ENCODE results near the gene VIPR1.

The VIPR1 gene

GRCh38 chr3:42533161-42533897, 30.9 kb downstream of the VIPR1 start:
- DNase-seq (ENCODE audit: extremely low read depth, low read depth): no peak
- TF ChIP-seq, protein P1, sequence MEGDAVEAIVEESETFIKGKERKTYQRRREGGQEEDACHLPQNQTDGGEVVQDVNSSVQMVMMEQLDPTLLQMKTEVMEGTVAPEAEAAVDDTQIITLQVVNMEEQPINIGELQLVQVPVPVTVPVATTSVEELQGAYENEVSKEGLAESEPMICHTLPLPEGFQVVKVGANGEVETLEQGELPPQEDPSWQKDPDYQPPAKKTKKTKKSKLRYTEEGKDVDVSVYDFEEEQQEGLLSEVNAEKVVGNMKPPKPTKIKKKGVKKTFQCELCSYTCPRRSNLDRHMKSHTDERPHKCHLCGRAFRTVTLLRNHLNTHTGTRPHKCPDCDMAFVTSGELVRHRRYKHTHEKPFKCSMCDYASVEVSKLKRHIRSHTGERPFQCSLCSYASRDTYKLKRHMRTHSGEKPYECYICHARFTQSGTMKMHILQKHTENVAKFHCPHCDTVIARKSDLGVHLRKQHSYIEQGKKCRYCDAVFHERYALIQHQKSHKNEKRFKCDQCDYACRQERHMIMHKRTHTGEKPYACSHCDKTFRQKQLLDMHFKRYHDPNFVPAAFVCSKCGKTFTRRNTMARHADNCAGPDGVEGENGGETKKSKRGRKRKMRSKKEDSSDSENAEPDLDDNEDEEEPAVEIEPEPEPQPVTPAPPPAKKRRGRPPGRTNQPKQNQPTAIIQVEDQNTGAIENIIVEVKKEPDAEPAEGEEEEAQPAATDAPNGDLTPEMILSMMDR (IDR thresholded peaks at IDR 0.05; ENCODE audit: low read depth, low read length, missing control alignments): no peak
- H3K4me3 ChIP-seq (replicated peaks; ENCODE audit: low read depth, low read length): no peak overlapping the region

DNA sequence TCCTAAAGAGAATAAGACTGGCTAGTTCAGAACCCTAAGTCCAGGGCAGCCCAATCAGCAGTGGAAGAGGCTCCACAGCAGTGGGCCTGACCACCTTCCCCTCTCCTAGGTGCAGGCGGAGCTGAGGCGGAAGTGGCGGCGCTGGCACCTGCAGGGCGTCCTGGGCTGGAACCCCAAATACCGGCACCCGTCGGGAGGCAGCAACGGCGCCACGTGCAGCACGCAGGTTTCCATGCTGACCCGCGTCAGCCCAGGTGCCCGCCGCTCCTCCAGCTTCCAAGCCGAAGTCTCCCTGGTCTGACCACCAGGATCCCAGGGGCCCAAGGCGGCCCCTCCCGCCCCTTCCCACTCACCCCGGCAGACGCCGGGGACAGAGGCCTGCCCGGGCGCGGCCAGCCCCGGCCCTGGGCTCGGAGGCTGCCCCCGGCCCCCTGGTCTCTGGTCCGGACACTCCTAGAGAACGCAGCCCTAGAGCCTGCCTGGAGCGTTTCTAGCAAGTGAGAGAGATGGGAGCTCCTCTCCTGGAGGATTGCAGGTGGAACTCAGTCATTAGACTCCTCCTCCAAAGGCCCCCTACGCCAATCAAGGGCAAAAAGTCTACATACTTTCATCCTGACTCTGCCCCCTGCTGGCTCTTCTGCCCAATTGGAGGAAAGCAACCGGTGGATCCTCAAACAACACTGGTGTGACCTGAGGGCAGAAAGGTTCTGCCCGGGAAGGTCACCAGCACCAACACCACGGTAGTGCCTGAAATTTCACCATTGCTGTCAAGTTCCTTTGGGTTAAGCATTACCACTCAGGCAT, 33.7 kb downstream of the VIPR1 start:
- TF ChIP-seq, protein P1 (IDR thresholded peaks at IDR 0.05; ENCODE audit: low read depth, low read length, missing control alignments): peak; percentile 59
- no peak overlapping the region for H3K4me3 ChIP-seq (replicated peaks; ENCODE audit: low read depth, low read length)
- DNase-seq (ENCODE audit: extremely low read depth, low read depth): no peak

- no peak for DNase-seq (ENCODE audit: extremely low read depth, low read depth)
- H3K4me3 ChIP-seq (replicated peaks; ENCODE audit: low read depth, low read length): no peak overlapping the region
- TF ChIP-seq, protein P1 (IDR thresholded peaks at IDR 0.05; ENCODE audit: low read depth, low read length, missing control alignments): no peak
Measured at GRCh38 chr3:42537350-42537749, 34.9 kb downstream of the VIPR1 start.

DNA sequence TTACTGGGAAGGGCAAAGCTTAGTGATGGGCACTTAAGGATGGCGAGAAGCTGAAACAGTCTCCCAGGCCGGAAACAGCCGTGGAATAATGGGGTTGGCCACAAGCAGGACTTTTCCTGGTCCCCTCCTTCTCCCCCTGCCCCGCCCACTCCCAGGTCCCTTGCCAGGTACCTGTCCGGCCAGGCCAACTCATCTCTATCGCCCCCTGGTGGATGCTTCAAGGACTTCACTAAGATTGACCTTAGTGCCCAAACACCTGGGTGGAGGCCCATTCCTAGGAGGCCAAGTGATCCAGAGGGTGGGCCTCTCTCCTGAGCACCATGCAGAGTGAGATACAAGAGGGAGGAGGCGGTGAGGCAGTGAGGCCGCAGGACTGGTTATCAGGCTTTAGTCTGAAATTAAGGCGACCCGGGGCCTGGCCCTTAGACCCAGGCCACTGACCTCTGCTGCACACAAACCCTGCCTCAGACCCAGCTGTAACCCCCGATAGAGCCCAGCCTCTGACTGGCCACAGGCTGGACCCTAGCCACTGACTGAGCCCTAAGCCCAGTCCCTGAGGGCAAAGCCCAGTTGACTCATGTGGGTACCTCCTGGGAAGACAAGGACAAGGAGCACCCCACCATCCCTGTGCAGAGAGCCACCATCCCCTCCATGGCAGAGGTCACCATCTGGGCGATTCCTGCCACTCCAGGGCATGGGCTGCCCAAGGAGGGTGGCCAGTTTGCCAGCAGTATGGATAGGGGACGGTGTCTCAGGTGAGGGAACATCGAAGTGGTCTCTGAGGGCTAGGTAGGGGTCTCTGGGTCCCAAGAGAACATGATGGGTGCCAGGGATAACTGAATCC, 37.6 kb downstream of the VIPR1 start:
- DNase-seq (ENCODE audit: extremely low read depth, low read depth): no peak
- no peak overlapping the region for H3K4me3 ChIP-seq (replicated peaks; ENCODE audit: low read depth, low read length)
- TF ChIP-seq, protein P1 (IDR thresholded peaks at IDR 0.05; ENCODE audit: low read depth, low read length, missing control alignments): peak; percentile 78

DNA sequence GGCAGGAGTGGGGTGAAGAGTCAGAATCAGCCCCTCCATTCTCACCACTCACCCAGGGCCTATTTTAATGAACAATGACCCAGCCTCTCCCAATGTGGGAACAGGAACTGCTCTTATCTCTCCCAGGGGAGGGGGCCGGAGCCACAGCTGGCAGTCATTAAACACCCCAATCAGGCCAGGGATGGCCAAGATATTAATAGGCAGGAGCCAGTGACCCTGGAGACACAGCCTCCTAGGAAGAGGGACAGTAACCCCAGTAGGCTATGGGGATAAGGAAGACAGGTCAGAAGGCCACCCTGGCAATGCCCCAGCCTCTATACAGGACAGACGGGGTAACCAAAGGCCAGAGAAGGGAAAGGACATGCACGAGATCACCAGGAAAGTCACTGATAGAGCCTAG, 38.6 kb downstream of the VIPR1 start:
- H3K4me3 ChIP-seq (replicated peaks; ENCODE audit: low read depth, low read length): no peak overlapping the region
- TF ChIP-seq, protein P1 (IDR thresholded peaks at IDR 0.05; ENCODE audit: low read depth, low read length, missing control alignments): no peak
- no peak for DNase-seq (ENCODE audit: extremely low read depth, low read depth)

DNA sequence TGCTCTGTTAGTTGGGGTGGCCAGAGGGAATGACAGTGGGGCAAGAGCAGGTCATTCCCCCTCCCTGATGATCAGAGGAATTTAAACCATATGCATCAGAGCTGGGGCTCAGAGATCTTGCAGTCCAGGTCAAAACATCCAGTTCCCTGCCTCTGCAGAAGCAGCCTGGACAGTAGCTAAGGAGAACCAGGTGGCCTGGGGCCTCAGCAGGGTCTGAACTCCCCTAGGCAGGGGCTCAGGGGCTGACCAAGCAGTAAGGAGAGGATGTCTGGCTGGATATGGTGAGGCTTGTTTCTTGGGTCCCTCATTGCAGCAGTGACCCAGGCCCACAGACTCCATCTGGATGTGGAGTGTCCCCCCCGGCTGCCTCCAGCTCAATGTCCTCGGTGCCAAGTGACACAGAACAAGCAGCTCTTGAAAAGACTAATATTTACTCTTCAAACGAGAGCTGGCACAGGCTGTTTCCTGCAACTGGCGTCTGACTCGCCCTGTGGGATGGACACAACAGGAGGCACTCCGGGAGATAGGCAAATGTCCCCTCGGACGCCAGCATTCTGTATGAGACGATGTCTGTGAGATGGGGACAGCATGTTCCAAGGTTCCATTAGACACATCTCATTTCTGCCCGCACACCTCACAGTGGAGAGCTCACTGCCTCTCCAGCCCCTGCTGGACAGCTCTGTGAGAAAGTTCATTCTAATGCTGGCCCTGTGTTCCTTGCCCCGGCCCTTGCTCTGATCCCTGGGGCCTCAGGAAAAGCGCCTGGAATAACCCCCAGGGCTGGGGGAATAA, 42.2 kb downstream of the VIPR1 start:
- H3K4me3 ChIP-seq (replicated peaks; ENCODE audit: low read depth, low read length): no peak overlapping the region
- TF ChIP-seq, protein P1 (IDR thresholded peaks at IDR 0.05; ENCODE audit: low read depth, low read length, missing control alignments): no peak
- DNase-seq (ENCODE audit: extremely low read depth, low read depth): no peak

Data from HFF-Myc (cell line).